Measurements from ENCODE around the gene JUNB. TPM values are rescaled to one million over a fixed set of nuclear protein-coding genes. Genes with fewer than 3 reads are reported as not detected.

JUNB gene
- total and polyA plus RNA-seq, 2 of the 8 experiments (the other 6 are each of a cell fraction or from before 2014, with no cell fraction given), result 7.4 to 10.0 TPM

DNA sequence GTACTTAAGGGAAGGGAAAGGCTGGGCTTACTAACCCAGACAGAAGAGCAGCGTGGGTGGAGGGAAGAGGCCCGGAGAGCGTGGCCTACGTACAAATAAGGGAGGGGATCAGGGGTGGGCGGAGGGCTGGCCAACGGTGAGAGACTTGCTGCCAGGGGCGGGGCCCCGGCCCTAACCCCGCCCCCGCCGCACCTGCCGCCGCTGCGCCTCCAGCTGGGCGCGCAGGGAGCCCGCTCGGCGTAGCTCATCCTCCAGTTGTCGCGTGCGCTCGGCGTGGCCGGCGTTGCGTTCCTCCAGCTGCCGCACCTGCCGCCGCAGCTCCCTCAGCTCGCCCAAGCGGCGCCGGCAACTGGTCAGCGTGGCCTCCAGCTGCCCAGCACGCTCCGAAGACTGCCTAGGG is 21.6 kb upstream of the JUNB start (continued):
- TF ChIP-seq BACH1 (IDR thresholded peaks at IDR 0.05; ENCODE audit: low read length) (no peak), CBX8 (IDR thresholded peaks at IDR 0.05; ENCODE audit: borderline replicate concordance, low read depth, low read length) (no peak), NANOG (IDR thresholded peaks at IDR 0.05; ENCODE audit: insufficient read depth, low read depth, low read length, poor library complexity, severe bottlenecking) (no peak), SUZ12 (IDR thresholded peaks at IDR 0.05; ENCODE audit: low read length) (no peak), TAF1 (IDR thresholded peaks at IDR 0.05; ENCODE audit: low read depth, low read length) (peak; percentile 80), MAFK (IDR thresholded peaks at IDR 0.05; ENCODE audit: low read depth, low read length) (no peak), EGR1 (IDR thresholded peaks at IDR 0.05; ENCODE audit: borderline replicate concordance, low read depth, low read length) (peak; percentile 80), CHD1 (IDR thresholded peaks at IDR 0.05; ENCODE audit: low read depth, low read length) (no peak), TCF12 (IDR thresholded peaks at IDR 0.05; ENCODE audit: low read depth, low read length) (peak; percentile 87), EZH2 (IDR thresholded peaks at IDR 0.05; ENCODE audit: low read depth, low read length, severe bottlenecking) (no peak), KDM4A (IDR thresholded peaks at IDR 0.05; ENCODE audit: low read depth, low read length, severe bottlenecking) (no peak), POU5F1 (IDR thresholded peaks at IDR 0.05; ENCODE audit: low read depth, low read length) (no peak), BCL11A (IDR thresholded peaks at IDR 0.05; ENCODE audit: low read depth in 2 of 2, low read length in 2 of 2) (no peak), RFX5 (IDR thresholded peaks at IDR 0.05; ENCODE audit: borderline replicate concordance, low read depth, low read length) (no peak), ASH2L (IDR thresholded peaks at IDR 0.05; ENCODE audit: low read length) (no peak), JUND (IDR thresholded peaks at IDR 0.05; ENCODE audit: low read length) (no peak), CHD2 (IDR thresholded peaks at IDR 0.05; ENCODE audit: low read length) (0 out of 2 replicates have a peak, but pooled peaks have one; percentile 41), CREB1 (IDR thresholded peaks at IDR 0.05) (peak; percentile 82), SAP30 (IDR thresholded peaks at IDR 0.05; ENCODE audit: insufficient read depth, insufficient replicate concordance, low read length) (no peak), RNF2 (IDR thresholded peaks at IDR 0.05; ENCODE audit: borderline replicate concordance, low read depth, low read length, missing control alignments, poor library complexity, severe bottlenecking) (no peak), SIRT6 (IDR thresholded peaks at IDR 0.05; ENCODE audit: low read length) (no peak)
- TF ChIP-seq, protein P1, sequence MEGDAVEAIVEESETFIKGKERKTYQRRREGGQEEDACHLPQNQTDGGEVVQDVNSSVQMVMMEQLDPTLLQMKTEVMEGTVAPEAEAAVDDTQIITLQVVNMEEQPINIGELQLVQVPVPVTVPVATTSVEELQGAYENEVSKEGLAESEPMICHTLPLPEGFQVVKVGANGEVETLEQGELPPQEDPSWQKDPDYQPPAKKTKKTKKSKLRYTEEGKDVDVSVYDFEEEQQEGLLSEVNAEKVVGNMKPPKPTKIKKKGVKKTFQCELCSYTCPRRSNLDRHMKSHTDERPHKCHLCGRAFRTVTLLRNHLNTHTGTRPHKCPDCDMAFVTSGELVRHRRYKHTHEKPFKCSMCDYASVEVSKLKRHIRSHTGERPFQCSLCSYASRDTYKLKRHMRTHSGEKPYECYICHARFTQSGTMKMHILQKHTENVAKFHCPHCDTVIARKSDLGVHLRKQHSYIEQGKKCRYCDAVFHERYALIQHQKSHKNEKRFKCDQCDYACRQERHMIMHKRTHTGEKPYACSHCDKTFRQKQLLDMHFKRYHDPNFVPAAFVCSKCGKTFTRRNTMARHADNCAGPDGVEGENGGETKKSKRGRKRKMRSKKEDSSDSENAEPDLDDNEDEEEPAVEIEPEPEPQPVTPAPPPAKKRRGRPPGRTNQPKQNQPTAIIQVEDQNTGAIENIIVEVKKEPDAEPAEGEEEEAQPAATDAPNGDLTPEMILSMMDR (IDR thresholded peaks at IDR 0.05; ENCODE audit: control extremely low read depth in 1 of 3, insufficient read depth in 1 of 3, low read depth in 1 of 3, low read length in 3 of 3), result peak in 1 of 3 experiments; percentile 21; a peak in 1 of 4 replicates
- TF ChIP-seq, protein P2, sequence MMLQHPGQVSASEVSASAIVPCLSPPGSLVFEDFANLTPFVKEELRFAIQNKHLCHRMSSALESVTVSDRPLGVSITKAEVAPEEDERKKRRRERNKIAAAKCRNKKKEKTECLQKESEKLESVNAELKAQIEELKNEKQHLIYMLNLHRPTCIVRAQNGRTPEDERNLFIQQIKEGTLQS (IDR thresholded peaks at IDR 0.05; ENCODE audit: insufficient read depth, low read depth, low read length), result no peak
